ENCODE results near the gene ATRNL1. TPM values are rescaled to one million over a fixed set of nuclear protein-coding genes. Genes with fewer than 3 reads are reported as not detected.

Gene ATRNL1
- total RNA-seq, 1 experiment from 2014 or later, result 1.3 TPM

- Histone ChIP-seq H2AFZ (ENCODE audit: low read depth, low read length, poor library complexity, severe bottlenecking) (no peak overlapping the region), H3K9me3 (ENCODE audit: control insufficient read depth in 1 of 2, insufficient read depth in 1 of 2, low read depth in 1 of 2, low read length in 2 of 2) (no peaks in the 10 kb centered on the region), H3K36me3 (ENCODE audit: control insufficient read depth in 1 of 2, insufficient read depth in 2 of 2, low read length in 2 of 2) (no peaks in the 10 kb centered on the region), H4K20me1 (ENCODE audit: insufficient read depth) (no peaks in the 10 kb centered on the region; the same call in 1 of the 2 replicates), H3K9me2 (ENCODE audit: insufficient read depth) (no peaks in the 10 kb centered on the region), H3K4me2 (ENCODE audit: low read length) (no peak overlapping the region), H3K4me1 (ENCODE audit: control insufficient read depth in 1 of 2, insufficient read depth in 2 of 2, low read length in 2 of 2) (no peaks in the 10 kb centered on the region), H3K4me3 (replicated peaks in 1 of 2; ENCODE audit: low read depth in 1 of 2, low read length in 2 of 2) (no peak overlapping the region), H3K27ac (ENCODE audit: low read depth, low read length) (no peak overlapping the region), H3K79me2 (ENCODE audit: insufficient read depth, low read length) (no peaks in the 10 kb centered on the region), H3K9ac (ENCODE audit: low read length) (no peak overlapping the region), H3K27me3 (ENCODE audit: insufficient read depth, low read length) (peaks cover 45% of the 10 kb centered on the region)
- ATAC-seq, result no peak
- TF ChIP-seq TCF7L2 (IDR thresholded peaks at IDR 0.05; ENCODE audit: borderline replicate concordance, extremely low read depth, insufficient read depth, insufficient read length) (no peak), ZBTB33 (IDR thresholded peaks at IDR 0.05; ENCODE audit: extremely low read depth, insufficient replicate concordance, low read length) (no peak), RAD21 (IDR thresholded peaks at IDR 0.05; ENCODE audit: low read depth) (no peak), CBX3 (IDR thresholded peaks at IDR 0.05; ENCODE audit: low read depth) (no peak), POLR2A (IDR thresholded peaks at IDR 0.05; ENCODE audit: borderline replicate concordance, extremely low read depth, insufficient read depth, insufficient read length) (no peak), POLR2AphosphoS5 (IDR thresholded peaks at IDR 0.05; ENCODE audit: low read depth, low read length) (no peak), EZH2phosphoT487 (IDR thresholded peaks at IDR 0.05; ENCODE audit: borderline replicate concordance) (no peak), JUND (IDR thresholded peaks at IDR 0.05) (no peak), YY1 (IDR thresholded peaks at IDR 0.05; ENCODE audit: extremely low read depth, insufficient replicate concordance, low read depth, low read length) (no peak), ELF1 (IDR thresholded peaks at IDR 0.05; ENCODE audit: borderline replicate concordance, low read depth) (no peak), SIN3A (IDR thresholded peaks at IDR 0.05; ENCODE audit: low read depth) (no peak), CEBPB (IDR thresholded peaks at IDR 0.05; ENCODE audit: low read depth) (no peak), ZNF274 (IDR thresholded peaks at IDR 0.05; ENCODE audit: low read depth, low read length) (no peak)
- TF ChIP-seq, protein P1, sequence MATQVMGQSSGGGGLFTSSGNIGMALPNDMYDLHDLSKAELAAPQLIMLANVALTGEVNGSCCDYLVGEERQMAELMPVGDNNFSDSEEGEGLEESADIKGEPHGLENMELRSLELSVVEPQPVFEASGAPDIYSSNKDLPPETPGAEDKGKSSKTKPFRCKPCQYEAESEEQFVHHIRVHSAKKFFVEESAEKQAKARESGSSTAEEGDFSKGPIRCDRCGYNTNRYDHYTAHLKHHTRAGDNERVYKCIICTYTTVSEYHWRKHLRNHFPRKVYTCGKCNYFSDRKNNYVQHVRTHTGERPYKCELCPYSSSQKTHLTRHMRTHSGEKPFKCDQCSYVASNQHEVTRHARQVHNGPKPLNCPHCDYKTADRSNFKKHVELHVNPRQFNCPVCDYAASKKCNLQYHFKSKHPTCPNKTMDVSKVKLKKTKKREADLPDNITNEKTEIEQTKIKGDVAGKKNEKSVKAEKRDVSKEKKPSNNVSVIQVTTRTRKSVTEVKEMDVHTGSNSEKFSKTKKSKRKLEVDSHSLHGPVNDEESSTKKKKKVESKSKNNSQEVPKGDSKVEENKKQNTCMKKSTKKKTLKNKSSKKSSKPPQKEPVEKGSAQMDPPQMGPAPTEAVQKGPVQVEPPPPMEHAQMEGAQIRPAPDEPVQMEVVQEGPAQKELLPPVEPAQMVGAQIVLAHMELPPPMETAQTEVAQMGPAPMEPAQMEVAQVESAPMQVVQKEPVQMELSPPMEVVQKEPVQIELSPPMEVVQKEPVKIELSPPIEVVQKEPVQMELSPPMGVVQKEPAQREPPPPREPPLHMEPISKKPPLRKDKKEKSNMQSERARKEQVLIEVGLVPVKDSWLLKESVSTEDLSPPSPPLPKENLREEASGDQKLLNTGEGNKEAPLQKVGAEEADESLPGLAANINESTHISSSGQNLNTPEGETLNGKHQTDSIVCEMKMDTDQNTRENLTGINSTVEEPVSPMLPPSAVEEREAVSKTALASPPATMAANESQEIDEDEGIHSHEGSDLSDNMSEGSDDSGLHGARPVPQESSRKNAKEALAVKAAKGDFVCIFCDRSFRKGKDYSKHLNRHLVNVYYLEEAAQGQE (IDR thresholded peaks at IDR 0.05; ENCODE audit: low read depth), result no peak
- TF ChIP-seq, protein P2, sequence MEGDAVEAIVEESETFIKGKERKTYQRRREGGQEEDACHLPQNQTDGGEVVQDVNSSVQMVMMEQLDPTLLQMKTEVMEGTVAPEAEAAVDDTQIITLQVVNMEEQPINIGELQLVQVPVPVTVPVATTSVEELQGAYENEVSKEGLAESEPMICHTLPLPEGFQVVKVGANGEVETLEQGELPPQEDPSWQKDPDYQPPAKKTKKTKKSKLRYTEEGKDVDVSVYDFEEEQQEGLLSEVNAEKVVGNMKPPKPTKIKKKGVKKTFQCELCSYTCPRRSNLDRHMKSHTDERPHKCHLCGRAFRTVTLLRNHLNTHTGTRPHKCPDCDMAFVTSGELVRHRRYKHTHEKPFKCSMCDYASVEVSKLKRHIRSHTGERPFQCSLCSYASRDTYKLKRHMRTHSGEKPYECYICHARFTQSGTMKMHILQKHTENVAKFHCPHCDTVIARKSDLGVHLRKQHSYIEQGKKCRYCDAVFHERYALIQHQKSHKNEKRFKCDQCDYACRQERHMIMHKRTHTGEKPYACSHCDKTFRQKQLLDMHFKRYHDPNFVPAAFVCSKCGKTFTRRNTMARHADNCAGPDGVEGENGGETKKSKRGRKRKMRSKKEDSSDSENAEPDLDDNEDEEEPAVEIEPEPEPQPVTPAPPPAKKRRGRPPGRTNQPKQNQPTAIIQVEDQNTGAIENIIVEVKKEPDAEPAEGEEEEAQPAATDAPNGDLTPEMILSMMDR (IDR thresholded peaks at IDR 0.05 in 2 of 3, conservative IDR thresholded peaks at IDR 0.05 in 1 of 3; ENCODE audit: borderline replicate concordance in 1 of 3, insufficient read depth in 1 of 3, low read depth in 2 of 3, low read length in 2 of 3), result no peak
- TF ChIP-seq, protein P3, sequence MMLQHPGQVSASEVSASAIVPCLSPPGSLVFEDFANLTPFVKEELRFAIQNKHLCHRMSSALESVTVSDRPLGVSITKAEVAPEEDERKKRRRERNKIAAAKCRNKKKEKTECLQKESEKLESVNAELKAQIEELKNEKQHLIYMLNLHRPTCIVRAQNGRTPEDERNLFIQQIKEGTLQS (IDR thresholded peaks at IDR 0.05), result no peak
- DNase-seq (ENCODE audit: low read depth, low spot score), result no peak
- CTCF ChIA-PET, result no interaction called here
- BruUV-seq (replicated peaks), result no TSS peak
- RAD21 ChIA-PET (ENCODE audit: low non-redundant PET in 1 of 2, low total read pairs in 2 of 2, uncharacterized antibody in 2 of 2, unreplicated experiment in 2 of 2), result no interaction called here
- intact Hi-C loops (cut with micrococcal nuclease), result no loop called here
- POLR2A ChIA-PET, result no interaction called here
Measured at GRCh38 chr10:115980470-115980869, 887.3 kb downstream of the ATRNL1 start.
